Camera-type eye (tissue), 1 donor: ENCODE measurements around the gene SPX. TPM values are rescaled to one million over a fixed set of nuclear protein-coding genes. Genes with fewer than 3 reads are reported as not detected.

Experiments
- total RNA-seq: library from RNA; depleted of rRNA; stranded (reverse); fragments of >200 nt; gene quantifications from one replicate; pipeline ENCODE4 v1.2.3, GENCODE V29; 2014

The SPX gene, protein sequence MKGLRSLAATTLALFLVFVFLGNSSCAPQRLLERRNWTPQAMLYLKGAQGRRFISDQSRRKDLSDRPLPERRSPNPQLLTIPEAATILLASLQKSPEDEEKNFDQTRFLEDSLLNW
- total RNA-seq = 6.8 TPM

DNA sequence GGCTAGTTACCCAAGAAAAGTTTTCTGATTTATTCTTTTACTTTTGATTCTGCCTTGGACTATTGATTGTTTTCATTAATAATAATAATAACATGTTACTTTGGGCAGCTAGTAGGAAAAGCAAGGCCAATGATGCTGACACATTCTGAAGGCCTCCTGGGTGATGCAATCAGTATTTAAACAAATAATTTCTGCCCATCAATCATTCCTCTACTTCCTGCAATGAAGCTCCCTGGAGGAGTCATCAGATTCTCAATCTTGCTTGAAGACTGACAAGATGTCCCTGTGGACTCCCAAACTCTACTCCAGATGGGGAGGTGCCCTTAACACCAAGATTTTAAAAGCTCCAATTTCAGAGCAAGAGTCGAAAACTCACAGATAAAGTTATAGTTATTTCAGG lies at the start of gene SPX:
Gene SPX, plus strand, starts transcription at position 244 of the 400 bp plus-strand sequence. CDS start 177 bp downstream, outside the sequence.

DNA sequence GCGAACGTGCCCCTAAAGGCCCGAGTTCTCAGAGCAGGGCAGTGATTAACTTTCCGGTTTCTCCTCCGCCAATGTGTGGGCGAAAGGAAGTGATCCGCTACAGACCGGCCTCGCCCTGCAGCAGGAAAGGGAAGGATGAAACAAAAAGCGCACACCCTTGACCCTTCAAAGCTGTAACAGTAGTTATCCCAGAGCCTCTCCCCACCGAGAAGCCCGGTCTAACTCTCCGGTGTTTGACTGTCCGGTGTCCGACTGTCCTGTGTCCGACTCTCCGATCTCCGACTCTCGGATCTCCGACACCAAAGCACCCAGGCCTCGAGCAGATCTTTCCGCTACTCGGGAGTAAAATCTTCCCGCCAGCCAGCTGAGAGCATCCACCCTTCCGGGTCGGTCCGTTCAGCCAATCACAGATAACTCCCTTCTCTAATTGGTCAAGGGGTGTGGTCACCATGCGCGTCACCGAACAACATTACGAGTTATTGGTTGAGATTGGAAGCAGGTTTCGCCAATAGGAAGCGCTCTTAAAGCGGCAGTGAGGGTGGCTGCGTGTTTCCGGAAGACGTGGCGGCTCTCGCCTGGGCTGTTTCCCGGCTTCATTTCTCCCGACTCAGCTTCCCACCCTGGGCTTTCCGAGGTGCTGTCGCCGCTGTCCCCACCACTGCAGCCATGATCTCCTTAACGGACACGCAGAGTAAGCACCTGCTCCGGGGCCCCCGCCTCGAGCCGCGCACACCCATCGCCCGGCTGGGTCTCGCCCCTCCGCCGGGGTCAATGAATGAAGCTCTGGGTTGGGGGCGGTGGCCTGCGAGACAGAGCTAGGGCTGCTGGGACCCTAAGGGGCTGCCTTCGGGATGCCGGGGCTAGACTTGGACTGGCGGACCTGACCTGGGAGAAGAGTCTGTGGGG lies 24.6 kb upstream of the SPX start, which contains the start of the genes GOLT1B and RECQL:
Gene GOLT1B, plus strand, starts transcription at position 532 of the 906 bp plus-strand sequence. Its CDS starts 135 bp downstream, at position 667.
Gene RECQL, minus strand, starts transcription at position 378 of the 906 bp plus-strand sequence. CDS start 2,065 bp downstream, outside the sequence.

Other genes with a start within 250 kb of the SPX start
- gene SLCO1A2, start 191.4 kb upstream of the SPX start, total RNA-seq = 0.05 TPM
- not detected for gene IAPP, start 153.4 kb upstream of the SPX start, total RNA-seq
- gene PYROXD1, start 88.6 kb upstream of the SPX start, total RNA-seq = 32.7 TPM
- gene RECQL, start 24.7 kb upstream of the SPX start, total RNA-seq = 45.0 TPM
- gene GOLT1B, start 24.5 kb upstream of the SPX start, total RNA-seq = 49.8 TPM
- not detected for gene GYS2, start 78.6 kb downstream of the SPX start, total RNA-seq
- gene LDHB, start 131.5 kb downstream of the SPX start, total RNA-seq = 476 TPM
- gene KCNJ8, start 248.4 kb downstream of the SPX start, total RNA-seq = 25.4 TPM